Nephron progenitor cell (in vitro differentiated cells): ENCODE data around the gene USP34.
A peak's percentile ranks its signal among the peaks of the same experiment; 100 is the strongest.

Experiments
- DNase-seq: peaks from one replicate; pipeline ENCODE4 v3.0.0; 2021
- H3K27ac Mint-ChIP-seq: 2 replicates; pipeline ENCODE4 v1.8.0; 2021; ENCODE audit warnings: mild to moderate bottlenecking, moderate library complexity, mixed read lengths
- H3K27me3 Mint-ChIP-seq: 2 replicates; pipeline ENCODE4 v1.8.0; 2021; ENCODE audit warnings: mild to moderate bottlenecking, low read depth, mixed read lengths; ENCODE audit not compliant: poor library complexity
- H3K36me3 Mint-ChIP-seq: 2 replicates; pipeline ENCODE4 v1.8.0; 2021; ENCODE audit warnings: low read depth, mixed read lengths
- H3K4me1 Mint-ChIP-seq: 2 replicates; pipeline ENCODE4 v1.8.0; 2021; ENCODE audit warnings: mixed read lengths
- H3K4me3 Mint-ChIP-seq: 2 replicates; pipeline ENCODE4 v1.8.0; 2021; ENCODE audit warnings: mild to moderate bottlenecking, moderate library complexity, mixed read lengths
- H3K9me3 Mint-ChIP-seq: 2 replicates; pipeline ENCODE4 v1.8.0; 2021; ENCODE audit warnings: mild to moderate bottlenecking, moderate library complexity, mixed read lengths
- TF ChIP-seq, protein P1 (sequence below): fragments of 200-600 bp; sonication (generic); IDR thresholded peaks from 2 replicates; pipeline ENCODE4 v1.5.0; 2021; ENCODE audit warnings: antibody characterized with exemption

The USP34 gene

DNA sequence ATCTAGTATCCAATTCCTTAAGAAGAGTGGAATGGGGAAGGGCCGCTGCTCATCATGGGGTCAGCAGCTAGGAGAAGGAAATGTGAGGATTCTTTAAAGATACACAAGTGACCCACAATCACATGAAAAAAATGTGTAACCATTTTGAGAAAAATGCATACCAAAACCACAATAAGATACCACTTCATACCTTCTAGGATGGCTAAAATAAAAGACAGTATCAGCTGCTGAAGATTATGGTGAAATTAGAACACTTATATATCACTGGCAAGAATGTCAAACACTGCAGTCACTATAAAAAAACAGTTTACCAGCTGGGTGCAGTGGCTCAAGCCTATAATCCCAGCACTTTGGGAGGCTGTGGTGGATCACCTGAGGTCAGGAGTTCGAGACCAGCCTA is 241.0 kb downstream of the USP34 start:
- H3K27me3 Mint-ChIP-seq = no peaks in the 10 kb centered on the region
- no peaks in the 10 kb centered on the region for H3K4me1 Mint-ChIP-seq
- H3K36me3 Mint-ChIP-seq = peaks cover 82% of the 10 kb centered on the region
- no peak for DNase-seq
- peak overlapping the region; percentile 52 for H3K27ac Mint-ChIP-seq
- H3K4me3 Mint-ChIP-seq = no peak overlapping the region
- TF ChIP-seq, protein P1, sequence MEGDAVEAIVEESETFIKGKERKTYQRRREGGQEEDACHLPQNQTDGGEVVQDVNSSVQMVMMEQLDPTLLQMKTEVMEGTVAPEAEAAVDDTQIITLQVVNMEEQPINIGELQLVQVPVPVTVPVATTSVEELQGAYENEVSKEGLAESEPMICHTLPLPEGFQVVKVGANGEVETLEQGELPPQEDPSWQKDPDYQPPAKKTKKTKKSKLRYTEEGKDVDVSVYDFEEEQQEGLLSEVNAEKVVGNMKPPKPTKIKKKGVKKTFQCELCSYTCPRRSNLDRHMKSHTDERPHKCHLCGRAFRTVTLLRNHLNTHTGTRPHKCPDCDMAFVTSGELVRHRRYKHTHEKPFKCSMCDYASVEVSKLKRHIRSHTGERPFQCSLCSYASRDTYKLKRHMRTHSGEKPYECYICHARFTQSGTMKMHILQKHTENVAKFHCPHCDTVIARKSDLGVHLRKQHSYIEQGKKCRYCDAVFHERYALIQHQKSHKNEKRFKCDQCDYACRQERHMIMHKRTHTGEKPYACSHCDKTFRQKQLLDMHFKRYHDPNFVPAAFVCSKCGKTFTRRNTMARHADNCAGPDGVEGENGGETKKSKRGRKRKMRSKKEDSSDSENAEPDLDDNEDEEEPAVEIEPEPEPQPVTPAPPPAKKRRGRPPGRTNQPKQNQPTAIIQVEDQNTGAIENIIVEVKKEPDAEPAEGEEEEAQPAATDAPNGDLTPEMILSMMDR = no peak
- H3K9me3 Mint-ChIP-seq = peaks cover 3% of the 10 kb centered on the region

DNA sequence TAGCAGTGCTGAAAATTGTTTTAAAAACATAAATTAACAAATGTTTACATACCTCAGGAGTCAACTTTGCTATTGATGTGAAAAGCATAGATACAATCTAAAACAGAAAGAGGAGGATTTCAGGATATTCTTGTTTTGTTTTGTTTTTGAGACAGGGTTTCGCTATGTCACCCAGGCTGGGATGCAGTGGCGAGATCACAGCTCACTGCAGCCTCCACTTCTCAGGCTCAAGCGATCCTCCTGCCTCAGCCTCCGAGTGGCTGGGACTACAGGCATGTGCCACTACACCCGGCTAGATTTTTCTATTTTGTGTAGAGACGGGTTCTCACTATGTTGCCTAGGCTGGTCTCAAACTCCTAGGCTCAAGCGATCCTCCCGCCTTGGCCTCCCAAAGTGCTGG is 248.3 kb downstream of the USP34 start:
- Mint-ChIP-seq H3K9me3 (no peaks in the 10 kb centered on the region), H3K27me3 (no peaks in the 10 kb centered on the region), H3K36me3 (peaks cover 83% of the 10 kb centered on the region), H3K4me3 (no peak overlapping the region), H3K27ac (no peak overlapping the region), H3K4me1 (no peaks in the 10 kb centered on the region)
- no peak for DNase-seq
- TF ChIP-seq, protein P1 = no peak

DNA sequence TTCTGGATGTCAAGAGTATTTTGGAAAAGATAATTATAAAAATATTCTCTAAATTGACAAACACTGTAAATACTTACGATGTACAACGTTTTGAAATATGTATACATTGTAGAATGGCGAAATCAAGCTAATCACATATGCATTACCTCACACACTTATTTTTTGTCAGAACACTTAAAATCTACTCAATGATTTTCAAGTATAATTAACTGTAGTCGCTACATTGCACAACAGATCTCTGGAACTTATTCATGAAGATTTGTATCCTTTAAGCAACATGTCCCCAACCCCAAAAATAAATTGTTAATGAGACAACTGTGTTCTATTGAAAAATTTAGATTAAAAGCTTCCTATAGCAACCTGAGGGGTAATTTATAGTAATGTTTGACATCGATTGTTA is 249.1 kb downstream of the USP34 start:
- TF ChIP-seq, protein P1 = no peak
- Mint-ChIP-seq H3K4me1 (no peaks in the 10 kb centered on the region), H3K27ac (no peak overlapping the region), H3K27me3 (no peaks in the 10 kb centered on the region), H3K9me3 (no peaks in the 10 kb centered on the region), H3K36me3 (peaks cover 82% of the 10 kb centered on the region), H3K4me3 (no peak overlapping the region)
- DNase-seq = no peak

DNA sequence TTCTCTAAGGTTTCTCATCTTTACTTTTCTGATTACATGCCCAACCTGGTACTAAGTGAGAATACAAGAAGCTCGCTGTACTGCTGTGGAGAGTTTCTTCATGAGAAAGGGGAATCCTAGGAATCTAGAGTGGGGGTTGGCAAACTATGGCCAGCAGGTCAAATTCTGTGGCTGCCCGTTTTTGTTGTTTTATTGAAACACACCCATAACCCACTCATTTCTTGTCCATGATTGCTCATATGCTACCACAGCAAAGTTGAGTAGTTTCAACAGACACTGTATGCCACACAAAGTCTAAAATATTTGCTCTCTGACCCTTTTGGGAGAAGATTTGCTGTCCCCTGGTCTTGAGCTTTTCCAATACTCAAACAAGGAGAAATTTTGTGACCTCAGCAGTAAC is 250.1 kb downstream of the USP34 start:
- TF ChIP-seq, protein P1 = no peak
- Mint-ChIP-seq H3K9me3 (no peaks in the 10 kb centered on the region), H3K27me3 (no peaks in the 10 kb centered on the region), H3K36me3 (peaks cover 76% of the 10 kb centered on the region), H3K27ac (no peak overlapping the region), H3K4me1 (no peaks in the 10 kb centered on the region), H3K4me3 (no peak overlapping the region)
- no peak for DNase-seq

DNA sequence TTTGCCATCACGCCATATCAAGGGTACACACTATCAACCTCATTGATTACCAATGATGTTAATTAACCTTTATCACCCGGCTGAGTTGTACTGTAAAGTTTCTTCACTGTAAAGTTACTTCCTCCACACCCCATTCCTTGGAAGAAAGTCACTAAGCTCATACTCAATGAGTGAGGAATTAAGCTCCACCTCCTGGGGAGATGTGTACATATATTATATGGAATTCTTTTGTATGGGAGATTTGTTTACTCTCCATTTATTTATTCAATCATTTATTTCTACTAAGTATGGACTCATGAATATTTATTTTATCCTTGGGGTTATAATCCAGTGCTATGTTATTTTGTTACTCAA is 252.1 kb downstream of the USP34 start:
- H3K4me1 Mint-ChIP-seq = no peaks in the 10 kb centered on the region
- no peak overlapping the region for H3K4me3 Mint-ChIP-seq
- H3K27me3 Mint-ChIP-seq = no peaks in the 10 kb centered on the region
- peaks cover 73% of the 10 kb centered on the region for H3K36me3 Mint-ChIP-seq
- no peaks in the 10 kb centered on the region for H3K9me3 Mint-ChIP-seq
- DNase-seq = no peak
- H3K27ac Mint-ChIP-seq = no peak overlapping the region
- TF ChIP-seq, protein P1 = no peak

DNA sequence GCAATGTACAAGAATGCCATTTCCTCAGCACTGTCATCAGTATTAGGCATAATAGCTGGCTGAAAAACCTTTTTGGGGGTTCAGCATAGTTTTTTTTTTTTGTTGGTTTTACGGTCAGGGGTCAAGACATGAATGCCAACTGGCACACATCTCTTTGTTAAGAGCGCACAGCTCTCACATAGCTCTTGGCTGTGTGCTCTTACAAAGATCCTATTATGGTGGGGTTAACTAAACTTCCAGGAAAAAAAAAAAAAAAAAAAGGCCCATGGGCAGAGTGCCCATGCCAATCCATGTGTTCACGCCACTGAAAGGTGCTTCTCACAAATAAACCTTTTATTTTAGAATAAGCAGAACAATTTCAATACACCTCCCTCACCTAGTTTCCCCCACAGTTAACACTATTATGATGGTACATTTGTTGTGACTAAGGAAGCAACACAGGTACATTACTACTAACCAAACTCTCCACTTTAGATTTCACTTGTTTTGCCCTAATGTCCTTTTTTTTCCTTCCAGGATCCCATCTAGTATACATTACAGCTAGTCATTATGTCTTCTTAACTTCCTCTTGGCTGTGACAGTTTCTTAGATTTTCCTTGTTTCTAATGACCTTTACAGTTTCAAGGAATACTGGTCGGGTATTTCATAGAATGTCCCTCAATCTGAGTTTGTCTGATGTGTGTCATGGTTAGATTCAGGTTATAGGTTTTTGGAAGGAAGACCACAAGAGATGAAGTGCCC is 252.6 kb downstream of the USP34 start:
- Mint-ChIP-seq H3K4me3 (no peak overlapping the region), H3K27me3 (no peaks in the 10 kb centered on the region), H3K36me3 (peaks cover 68% of the 10 kb centered on the region), H3K9me3 (no peaks in the 10 kb centered on the region), H3K4me1 (no peaks in the 10 kb centered on the region), H3K27ac (no peak overlapping the region)
- TF ChIP-seq, protein P1 = no peak
- no peak for DNase-seq
